A673 (cell line): ENCODE measurements around the gene CGN. TPM values are rescaled to one million over a fixed set of nuclear protein-coding genes. Genes with fewer than 3 reads are reported as not detected.

Source experiments
- BruUV-seq: library from RNA; stranded (reverse); fragments of 400-500 nt; replicated peaks from 2 replicates; lab custom pipeline; 2021; lab: Mats Ljungman, UMichigan
- CTCF ChIA-PET: fragments of 300-600 bp; sonication (Branson Sonifier 250); formaldehyde crosslinking; loops from one replicate; lab custom pipeline; 2022; ENCODE audit warnings: antibody characterized with exemption; lab: Charles Lee
- POLR2A ChIA-PET: fragments of 300-600 bp; sonication (Branson Sonifier 250); formaldehyde crosslinking; loops from one replicate; lab custom pipeline; 2022; ENCODE audit warnings: antibody characterized with exemption; ENCODE audit not compliant: low non-redundant PET; lab: Charles Lee
- DNase-seq: peaks from one replicate; pipeline ENCODE4 v3.0.0-alpha.2; 2015; ENCODE audit warnings: low spot score
- H3K27ac ChIP-seq: fragments of 200-600 bp; sonication (generic); 2 replicates; pipeline ENCODE4 v1.5.1; 2016; ENCODE audit warnings: mixed run types, low read depth, mild to moderate bottlenecking, mixed read lengths, antibody characterized with exemption, low read length; ENCODE audit not compliant: poor library complexity, severe bottlenecking
- H3K27me3 ChIP-seq: fragments of 200-600 bp; sonication (generic); replicated peaks from 2 replicates; pipeline ENCODE4 v1.6.1; 2017; ENCODE audit warnings: mixed run types, low read depth, mild to moderate bottlenecking, mixed read lengths, antibody characterized with exemption, low read length; ENCODE audit not compliant: insufficient read depth, poor library complexity
- H3K36me3 ChIP-seq: fragments of 200-600 bp; sonication (generic); 2 replicates; pipeline ENCODE4 v1.6.1; 2016; ENCODE audit warnings: mixed run types, mild to moderate bottlenecking, mixed read lengths, antibody characterized with exemption, low read length; ENCODE audit not compliant: insufficient read depth, poor library complexity, severe bottlenecking
- H3K4me1 ChIP-seq: fragments of 200-600 bp; sonication (generic); 2 replicates; pipeline ENCODE4 v1.6.1; 2017; ENCODE audit warnings: mixed run types, mild to moderate bottlenecking, mixed read lengths, antibody characterized with exemption, low read length; ENCODE audit not compliant: insufficient read depth, poor library complexity, severe bottlenecking
- H3K4me3 ChIP-seq: fragments of 200-600 bp; sonication (generic); 2 replicates; pipeline ENCODE4 v1.5.1; 2016; ENCODE audit warnings: low read depth, mixed run types, mild to moderate bottlenecking, mixed read lengths, low read length; ENCODE audit not compliant: poor library complexity, severe bottlenecking
- H3K9me3 ChIP-seq: fragments of 200-600 bp; sonication (generic); 2 replicates; pipeline ENCODE4 v1.6.1; 2016; ENCODE audit warnings: mixed run types, low read depth, mild to moderate bottlenecking, mixed read lengths, antibody characterized with exemption, low read length; ENCODE audit not compliant: poor library complexity, severe bottlenecking
- EZH2 ChIP-seq: fragments of 200-600 bp; sonication (generic); IDR thresholded peaks from 2 replicates; pipeline ENCODE4 v1.6.1; 2017; ENCODE audit warnings: borderline replicate concordance, low read depth, mild to moderate bottlenecking, mixed read lengths, antibody characterized with exemption, low read length; ENCODE audit not compliant: poor library complexity, severe bottlenecking
- intact Hi-C: fragments of 100-400 bp; cut with micrococcal nuclease; formaldehyde crosslinking; loops from one replicate; pipeline ENCODE4 v1.10.0; 2022; ENCODE audit not compliant: unreplicated experiment
- total RNA-seq: library from RNA; stranded (reverse); gene quantifications from 2 replicates; pipeline ENCODE4 v1.2.3, GENCODE V29; 2021
- TF ChIP-seq, protein P1 (sequence below): fragments of 300-800, 200-600 bp; sonication (generic); conservative IDR thresholded peaks from 2 replicates; pipeline ENCODE4 v1.5.1; 2017; ENCODE audit warnings: low read depth, mild to moderate bottlenecking, antibody characterized with exemption, low read length, moderate library complexity, mixed read lengths

The CGN gene
- total RNA-seq, 1 experiment from 2014 or later: 2.6 TPM

GRCh38 chr1:151482017-151482416 is 29.2 kb upstream of the CGN start:
- intact Hi-C loops: no loop called here

GRCh38 chr1:151485685-151486255 is 25.4 kb upstream of the CGN start:
- no peak for DNase-seq
- no TSS peak for BruUV-seq

More at GRCh38 chr1:151482017-151482416, 29.2 kb upstream of the CGN start:
- Histone ChIP-seq H3K4me1 (no peaks in the 10 kb centered on the region), H3K27me3 (no peaks in the 10 kb centered on the region), H3K9me3 (no peaks in the 10 kb centered on the region), H3K36me3 (no peaks in the 10 kb centered on the region), H3K27ac (no peak overlapping the region), H3K4me3 (no peak overlapping the region)
- ChIA-PET CTCF (no interaction called here), POLR2A (no interaction called here)
- DNase-seq: no peak
- BruUV-seq: no TSS peak
- no peak for TF ChIP-seq EZH2
- TF ChIP-seq, protein P1, sequence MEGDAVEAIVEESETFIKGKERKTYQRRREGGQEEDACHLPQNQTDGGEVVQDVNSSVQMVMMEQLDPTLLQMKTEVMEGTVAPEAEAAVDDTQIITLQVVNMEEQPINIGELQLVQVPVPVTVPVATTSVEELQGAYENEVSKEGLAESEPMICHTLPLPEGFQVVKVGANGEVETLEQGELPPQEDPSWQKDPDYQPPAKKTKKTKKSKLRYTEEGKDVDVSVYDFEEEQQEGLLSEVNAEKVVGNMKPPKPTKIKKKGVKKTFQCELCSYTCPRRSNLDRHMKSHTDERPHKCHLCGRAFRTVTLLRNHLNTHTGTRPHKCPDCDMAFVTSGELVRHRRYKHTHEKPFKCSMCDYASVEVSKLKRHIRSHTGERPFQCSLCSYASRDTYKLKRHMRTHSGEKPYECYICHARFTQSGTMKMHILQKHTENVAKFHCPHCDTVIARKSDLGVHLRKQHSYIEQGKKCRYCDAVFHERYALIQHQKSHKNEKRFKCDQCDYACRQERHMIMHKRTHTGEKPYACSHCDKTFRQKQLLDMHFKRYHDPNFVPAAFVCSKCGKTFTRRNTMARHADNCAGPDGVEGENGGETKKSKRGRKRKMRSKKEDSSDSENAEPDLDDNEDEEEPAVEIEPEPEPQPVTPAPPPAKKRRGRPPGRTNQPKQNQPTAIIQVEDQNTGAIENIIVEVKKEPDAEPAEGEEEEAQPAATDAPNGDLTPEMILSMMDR: no peak

DNA sequence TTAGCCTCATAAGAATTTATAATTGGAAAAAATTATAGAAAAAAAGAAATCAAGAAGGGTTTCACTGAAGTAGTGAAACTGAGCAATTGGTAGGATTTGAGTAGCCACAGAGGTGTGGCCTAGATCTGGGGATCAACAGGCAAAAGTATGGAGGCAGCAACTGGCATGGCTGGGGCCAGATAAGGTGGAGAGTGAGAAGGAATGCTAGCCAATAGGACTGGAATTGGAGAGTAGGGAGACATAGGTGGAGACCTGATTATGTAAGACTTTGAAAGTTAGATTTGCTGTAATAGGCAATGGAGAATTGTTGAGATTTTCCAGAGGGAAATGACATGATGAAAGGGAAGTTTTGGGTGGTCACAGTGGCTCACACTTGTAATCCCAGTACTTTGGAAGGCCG is 24.6 kb upstream of the CGN start:
- no peak for DNase-seq
- Histone ChIP-seq H3K36me3 (no peaks in the 10 kb centered on the region), H3K4me1 (no peaks in the 10 kb centered on the region), H3K9me3 (no peaks in the 10 kb centered on the region), H3K27ac (no peak overlapping the region), H3K27me3 (no peaks in the 10 kb centered on the region), H3K4me3 (no peak overlapping the region)
- intact Hi-C loops: no loop called here
- ChIA-PET POLR2A (no interaction called here), CTCF (no interaction called here)
- no peak for TF ChIP-seq EZH2
- TF ChIP-seq, protein P1: no peak
- BruUV-seq: no TSS peak

More at GRCh38 chr1:151485685-151486255, 25.4 kb upstream of the CGN start:
- Histone ChIP-seq H3K9me3 (no peaks in the 10 kb centered on the region), H3K4me3 (no peak overlapping the region), H3K27ac (no peak overlapping the region), H3K27me3 (no peaks in the 10 kb centered on the region), H3K36me3 (no peaks in the 10 kb centered on the region), H3K4me1 (no peaks in the 10 kb centered on the region)
- POLR2A ChIA-PET: interaction anchor here (0.6 kb wide), 2 partner anchors 11 to 27 kb away, joined by 3 to 19 read pairs; no protein-coding TSS in a partner anchor
- intact Hi-C loops: no loop called here
- CTCF ChIA-PET: no interaction called here
- TF ChIP-seq, protein P1: no peak
- TF ChIP-seq EZH2: no peak
